ENCODE measurements around the gene PPP1R37. TPM values are rescaled to one million over a fixed set of nuclear protein-coding genes. Genes with fewer than 3 reads are reported as not detected.

Gene PPP1R37
- total and polyA plus RNA-seq, 2 of the 13 experiments (the other 11 are each of a cell fraction or from before 2014, with no cell fraction given), result 9.0 to 14.3 TPM

- ATAC-seq (no peak), DNase-seq (ENCODE audit: low spot score) (no peak), FAIRE-seq (no peak)
- H3K27me3 ChIP-seq (ENCODE audit: control insufficient read depth in 1 of 2, insufficient read depth in 2 of 2, low read length in 2 of 2), result no peaks in the 10 kb centered on the region; a peak in 1 of 5 replicates
- H3K9me3 ChIP-seq (ENCODE audit: low read length), result no peaks in the 10 kb centered on the region
- POLR2A ChIA-PET, result interaction anchor here (1.7 kb wide), 1 partner anchor 13 kb away, joined by 5 read pairs; no protein-coding TSS in a partner anchor
- CTCF ChIA-PET (ENCODE audit: low intra/inter-chr PET ratio, low total read pairs), result no interaction called here
- in situ Hi-C loops (cut with HindIII; ENCODE audit: extremely low pct_ligation_motif_present, low pct_unique_long_range_greater_than_20kb), result no loop called here
- no peak overlapping the region for H3K4me3 ChIP-seq (replicated peaks in 1 of 3; ENCODE audit: insufficient read depth in 1 of 3, low read depth in 2 of 3, low read length in 3 of 3)
- WGBS (ENCODE audit: low lambda C conversion rate), result 90% methylated on average over 7 of the region's 7 CpGs
- H4K20me1 ChIP-seq (ENCODE audit: insufficient read depth, low read length), result 0 out of 2 replicates have a peak, but pooled peaks cover 2% of the 10 kb centered on the region
- H3K4me2 ChIP-seq (ENCODE audit: low read depth, low read length), result peak overlapping the region; percentile 76; the same call in 1 of the 2 replicates
- H3K79me2 ChIP-seq (ENCODE audit: insufficient read depth, low read length), result peaks cover 17% of the 10 kb centered on the region
- no TSS peak for BruUV-seq (replicated peaks)
- H2AFZ ChIP-seq (ENCODE audit: low read length), result no peak overlapping the region
- no peak overlapping the region for H3K27ac ChIP-seq (ENCODE audit: extremely low read length, insufficient read depth, low read length)
- TF ChIP-seq BRF2 (CRISPR knock-in tag; IDR thresholded peaks at IDR 0.05), result no peak
- no peak for TF ChIP-seq ZNF720 (CRISPR knock-in tag; IDR thresholded peaks at IDR 0.05)
- no peak for TF ChIP-seq MTERF4 (CRISPR knock-in tag; IDR thresholded peaks at IDR 0.05)
- TF ChIP-seq ZC3H13 (CRISPR knock-in tag; IDR thresholded peaks at IDR 0.05), result 0 out of 2 replicates have a peak, but pooled peaks have one; percentile 40
- intact Hi-C loops (cut with micrococcal nuclease; ENCODE audit: unreplicated experiment), result loop anchor here (10.0 kb wide), 1 partner anchor 64 kb away; the partner anchor contains the start of gene EXOC3L2
- H3K4me1 ChIP-seq (ENCODE audit: insufficient read depth, low read length), result peaks cover 39% of the 10 kb centered on the region
- H3K9ac ChIP-seq (ENCODE audit: insufficient read depth, low read depth, low read length), result no peak overlapping the region
- no peaks in the 10 kb centered on the region for H3K36me3 ChIP-seq (replicated peaks in 1 of 2; ENCODE audit: control insufficient read depth in 1 of 2, insufficient read depth in 2 of 2, low read length in 2 of 2)
Observed at GRCh38 chr19:45180936-45181335, 88.0 kb downstream of the PPP1R37 start.

GRCh38 chr19:45182758-45183157, 89.8 kb downstream of the PPP1R37 start:
- intact Hi-C loops (cut with micrococcal nuclease; ENCODE audit: unreplicated experiment) (loop anchor here (10.0 kb wide), 1 partner anchor 62 kb away; the partner anchor contains the start of gene EXOC3L2), in situ Hi-C loops (cut with HindIII; ENCODE audit: extremely low pct_ligation_motif_present, low pct_unique_long_range_greater_than_20kb) (no loop called here)
- FAIRE-seq (no peak), DNase-seq (ENCODE audit: low spot score) (no peak), ATAC-seq (no peak)
- H3K27me3 ChIP-seq (ENCODE audit: control insufficient read depth in 1 of 2, insufficient read depth in 2 of 2, low read length in 2 of 2), result no peaks in the 10 kb centered on the region; a peak in 1 of 5 replicates
- no peaks in the 10 kb centered on the region for H3K36me3 ChIP-seq (replicated peaks in 1 of 2; ENCODE audit: control insufficient read depth in 1 of 2, insufficient read depth in 2 of 2, low read length in 2 of 2)
- H3K9me3 ChIP-seq (ENCODE audit: low read length), result no peaks in the 10 kb centered on the region
- no TSS peak for BruUV-seq (replicated peaks)
- no peak overlapping the region for H3K4me3 ChIP-seq (replicated peaks in 1 of 3; ENCODE audit: insufficient read depth in 1 of 3, low read depth in 2 of 3, low read length in 3 of 3)
- ChIA-PET POLR2A (interaction anchor here (0.7 to 1.2 kb wide), 2 partner anchors 16 to 20 kb away, joined by 3 read pairs; no protein-coding TSS in a partner anchor), CTCF (ENCODE audit: low intra/inter-chr PET ratio, low total read pairs) (no interaction called here)
- H3K9ac ChIP-seq (ENCODE audit: insufficient read depth, low read depth, low read length), result no peak overlapping the region
- peaks cover 47% of the 10 kb centered on the region for H3K4me1 ChIP-seq (ENCODE audit: insufficient read depth, low read length)
- 93% methylated on average over 4 of the region's 4 CpGs for WGBS (ENCODE audit: low lambda C conversion rate)
- H3K79me2 ChIP-seq (ENCODE audit: insufficient read depth, low read length), result peaks cover 15% of the 10 kb centered on the region
- no peak overlapping the region for H2AFZ ChIP-seq (ENCODE audit: low read length)
- no peak overlapping the region for H3K27ac ChIP-seq (ENCODE audit: extremely low read length, insufficient read depth, low read length)
- H4K20me1 ChIP-seq (ENCODE audit: insufficient read depth, low read length), result 0 out of 2 replicates have a peak, but pooled peaks cover 2% of the 10 kb centered on the region
- H3K4me2 ChIP-seq (ENCODE audit: low read depth, low read length), result no peak overlapping the region
- no peak for TF ChIP-seq FOSL1 (CRISPR knock-in tag; IDR thresholded peaks at IDR 0.05; ENCODE audit: borderline replicate concordance)
- TF ChIP-seq PPARG (CRISPR knock-in tag; conservative IDR thresholded peaks at IDR 0.05), result no peak
- TF ChIP-seq TARDBP (CRISPR knock-in tag; IDR thresholded peaks at IDR 0.05), result no peak
- no peak for TF ChIP-seq ZNF563 (CRISPR knock-in tag; IDR thresholded peaks at IDR 0.05)
- no peak for TF ChIP-seq ZNF770 (CRISPR knock-in tag; IDR thresholded peaks at IDR 0.05)
- no peak for TF ChIP-seq CREBL2 (CRISPR knock-in tag; IDR thresholded peaks at IDR 0.05; ENCODE audit: borderline replicate concordance)
- no peak for TF ChIP-seq HINFP (CRISPR knock-in tag; IDR thresholded peaks at IDR 0.05; ENCODE audit: low read depth)
- TF ChIP-seq PITX1 (CRISPR knock-in tag; IDR thresholded peaks at IDR 0.05), result no peak
- no peak for TF ChIP-seq ARNT (IDR thresholded peaks at IDR 0.05)

All from HepG2 (cell line).